Upper lobe of left lung (tissue), 6 donors: ENCODE measurements around the gene ST3GAL6. TPM values are rescaled to one million over a fixed set of nuclear protein-coding genes. Genes with fewer than 3 reads are reported as not detected.

Experiments used
- ATAC-seq, 2 donors: fragments of 200-7000 bp; cut with Tn5 transposase; one replicate each; pipeline ENCODE4 v1.9.1; 2022; ENCODE audit warnings: mild to moderate bottlenecking in 2 of 2, moderate library complexity in 2 of 2; ENCODE audit not compliant: low FRiP score in 2 of 2
- DNase-seq, 2 donors: peaks; one replicate each; pipeline ENCODE4 v3.0.0-alpha.2; 2019 to 2020
- H3K27ac ChIP-seq, 4 donors: fragments of 200-600 bp; sonication (generic); one replicate each; pipeline ENCODE4 v1.5.1; 2016 to 2019
- H3K27me3 ChIP-seq, 4 donors: fragments of 200-600 bp; sonication (generic); one replicate each; pipeline ENCODE4 v1.5.1; 2017 to 2019
- H3K36me3 ChIP-seq, 4 donors: fragments of 200-600 bp; sonication (generic); one replicate each; pipeline ENCODE4 v1.5.1; 2016 to 2019
- H3K4me1 ChIP-seq, 4 donors: fragments of 200-600 bp; sonication (generic); one replicate each; pipeline ENCODE4 v1.5.1; 2018 to 2019
- H3K4me3 ChIP-seq, 4 donors: fragments of 200-600 bp; sonication (generic); one replicate each; pipeline ENCODE4 v1.5.1; 2017 to 2019; ENCODE audit warnings: mild to moderate bottlenecking in 2 of 4, moderate library complexity in 1 of 4
- H3K9me3 ChIP-seq, 4 donors: fragments of 200-600 bp; sonication (generic); one replicate each; pipeline ENCODE4 v1.5.1; 2018 to 2019
- EP300 ChIP-seq, 4 donors: sonication (generic); formaldehyde crosslinking; IDR thresholded peaks; one replicate each; pipeline ENCODE4 v1.5.1; 2017; ENCODE audit warnings: antibody characterized with exemption in 4 of 4, control low read depth in 2 of 4
- POLR2A ChIP-seq, 4 donors: fragments of 450-650 bp; IDR thresholded peaks; one replicate each; pipeline ENCODE4 v1.5.1; 2016 to 2017; ENCODE audit warnings: antibody characterized with exemption in 4 of 4, mild to moderate bottlenecking in 2 of 4
- POLR2AphosphoS5 ChIP-seq, 2 donors: sonication (generic); formaldehyde crosslinking; IDR thresholded peaks; one replicate each; pipeline ENCODE4 v1.5.1; 2017; ENCODE audit warnings: antibody characterized with exemption in 2 of 2
- WGBS, 2 donors: methylation state at CpG; one replicate each; pipeline ENCODE4 v1.1.5; 2017 to 2018; 5-methylcytosine and 5-hydroxymethylcytosine counted together
- total RNA-seq, 6 donors: library from RNA; depleted of rRNA in 4 of 6; stranded (reverse); fragments of >200 nt in 4 of 6; gene quantifications; one replicate each; pipeline versions ENCODE4 v1.1.0 to v1.2.1, GENCODE V29; 2016 to 2021
- TF ChIP-seq, protein P1 (sequence below), 6 experiments: fragments of 450-650 bp in 4 of 6; fragments of 200-600 bp in 2 of 6; sonication (generic) in 2 of 6; IDR thresholded peaks; one replicate each; pipeline ENCODE4 v1.5.1; 2016 to 2019; ENCODE audit warnings: antibody characterized with exemption in 6 of 6
- donor health status: DM: no; HTN: no; CAD: no; lungs with moderate emphysema.
- donor health status: DM: no; HTN: yes; CAD: no; lungs with severe emphysema.

Gene ST3GAL6
- total RNA-seq, 6 donors from 2014 or later = 11.2 to 29.3 (median 24.5) TPM

- DNase-seq (no peak), ATAC-seq (peak in 1 of 2 donors; percentile 69)
- peak overlapping the region in 3 of 4 donors; percentile 63 to 83 (median 70) for H3K27ac ChIP-seq
- H3K4me1 ChIP-seq = peaks cover 38 to 46% (median 40%) of the 10 kb centered on the region in 4 donors
- H3K27me3 ChIP-seq = no peaks in the 10 kb centered on the region
- WGBS, 2 donors = 51 to 61% methylated on average over 2 of the region's 2 CpGs
- H3K36me3 ChIP-seq = no peaks in the 10 kb centered on the region
- no peak overlapping the region for H3K4me3 ChIP-seq
- no peaks in the 10 kb centered on the region for H3K9me3 ChIP-seq
- TF ChIP-seq EP300 (IDR thresholded peaks at IDR 0.05) (no peak), POLR2A (IDR thresholded peaks at IDR 0.05) (no peak), POLR2AphosphoS5 (IDR thresholded peaks at IDR 0.05) (no peak)
- TF ChIP-seq, protein P1, sequence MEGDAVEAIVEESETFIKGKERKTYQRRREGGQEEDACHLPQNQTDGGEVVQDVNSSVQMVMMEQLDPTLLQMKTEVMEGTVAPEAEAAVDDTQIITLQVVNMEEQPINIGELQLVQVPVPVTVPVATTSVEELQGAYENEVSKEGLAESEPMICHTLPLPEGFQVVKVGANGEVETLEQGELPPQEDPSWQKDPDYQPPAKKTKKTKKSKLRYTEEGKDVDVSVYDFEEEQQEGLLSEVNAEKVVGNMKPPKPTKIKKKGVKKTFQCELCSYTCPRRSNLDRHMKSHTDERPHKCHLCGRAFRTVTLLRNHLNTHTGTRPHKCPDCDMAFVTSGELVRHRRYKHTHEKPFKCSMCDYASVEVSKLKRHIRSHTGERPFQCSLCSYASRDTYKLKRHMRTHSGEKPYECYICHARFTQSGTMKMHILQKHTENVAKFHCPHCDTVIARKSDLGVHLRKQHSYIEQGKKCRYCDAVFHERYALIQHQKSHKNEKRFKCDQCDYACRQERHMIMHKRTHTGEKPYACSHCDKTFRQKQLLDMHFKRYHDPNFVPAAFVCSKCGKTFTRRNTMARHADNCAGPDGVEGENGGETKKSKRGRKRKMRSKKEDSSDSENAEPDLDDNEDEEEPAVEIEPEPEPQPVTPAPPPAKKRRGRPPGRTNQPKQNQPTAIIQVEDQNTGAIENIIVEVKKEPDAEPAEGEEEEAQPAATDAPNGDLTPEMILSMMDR (IDR thresholded peaks at IDR 0.05) = no peak
Measured at GRCh38 chr3:98761643-98762229, 1.4 kb upstream of the ST3GAL6 start.

GRCh38 chr3:98763819-98764418 is 779 bp downstream of the ST3GAL6 start:
- Histone ChIP-seq H3K27me3 (no peaks in the 10 kb centered on the region), H3K9me3 (no peaks in the 10 kb centered on the region), H3K36me3 (no peaks in the 10 kb centered on the region), H3K27ac (peak overlapping the region; percentile 33 to 77 (median 71)), H3K4me1 (peaks cover 38 to 49% (median 47%) of the 10 kb centered on the region in 4 donors), H3K4me3 (peak overlapping the region in 3 of 4 donors; percentile 13 to 43 (median 26))
- WGBS, 2 donors = 28 to 33% methylated on average over 5 of the region's 5 CpGs
- TF ChIP-seq POLR2AphosphoS5 (IDR thresholded peaks at IDR 0.05) = no peak
- no peak for TF ChIP-seq EP300 (IDR thresholded peaks at IDR 0.05)
- no peak for TF ChIP-seq POLR2A (IDR thresholded peaks at IDR 0.05)
- TF ChIP-seq, protein P1 (IDR thresholded peaks at IDR 0.05) = no peak
- no peak for ATAC-seq
- no peak for DNase-seq

- H3K4me1 ChIP-seq = peaks cover 41 to 54% (median 50%) of the 10 kb centered on the region in 4 donors
Measured at GRCh38 chr3:98764472-98764884, 1.3 kb downstream of the ST3GAL6 start.

DNA sequence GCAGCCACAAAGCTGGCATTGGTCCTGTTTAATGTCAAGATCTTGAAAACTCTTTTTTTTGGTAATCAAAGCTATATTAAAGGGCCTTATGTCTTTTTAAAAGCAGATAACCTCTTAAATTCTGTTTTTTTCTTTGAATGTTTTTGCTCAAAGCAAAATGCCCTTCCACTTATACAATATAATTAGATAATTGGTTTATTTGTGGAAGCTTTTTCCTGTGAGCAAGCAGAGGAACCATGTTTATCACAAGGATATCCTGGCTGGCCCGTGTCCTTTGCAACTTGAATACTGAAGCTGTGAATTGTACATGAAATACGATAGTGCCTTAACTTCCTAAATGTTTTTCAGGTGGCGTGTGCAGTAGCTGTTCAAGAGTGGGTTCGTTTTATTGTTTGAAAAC is 2.6 kb downstream of the ST3GAL6 start:
- ATAC-seq (no peak), DNase-seq (no peak)
- TF ChIP-seq, protein P1 (IDR thresholded peaks at IDR 0.05) = no peak
- TF ChIP-seq POLR2AphosphoS5 (IDR thresholded peaks at IDR 0.05) = no peak
- no peak for TF ChIP-seq POLR2A (IDR thresholded peaks at IDR 0.05)
- no peak for TF ChIP-seq EP300 (IDR thresholded peaks at IDR 0.05)
- peak overlapping the region in 1 of 4 donors; percentile 35 for H3K27ac ChIP-seq
- H3K9me3 ChIP-seq = no peaks in the 10 kb centered on the region
- H3K36me3 ChIP-seq = no peaks in the 10 kb centered on the region
- no peaks in the 10 kb centered on the region for H3K27me3 ChIP-seq
- WGBS, 2 donors = 35 to 46% methylated on average over 4 of the region's 4 CpGs
- H3K4me3 ChIP-seq = no peak overlapping the region
- H3K4me1 ChIP-seq = peaks cover 49 to 57% (median 53%) of the 10 kb centered on the region in 4 donors

More at GRCh38 chr3:98764472-98764884, 1.3 kb downstream of the ST3GAL6 start:
- 12 to 27% methylated on average over 4 of the region's 4 CpGs for WGBS, 2 donors
- H3K9me3 ChIP-seq = no peaks in the 10 kb centered on the region
- no peak for DNase-seq
- ATAC-seq = peak in 1 of 2 donors; percentile 60
- peak overlapping the region in 3 of 4 donors; percentile 13 to 43 (median 26) for H3K4me3 ChIP-seq
- H3K27me3 ChIP-seq = no peaks in the 10 kb centered on the region
- no peaks in the 10 kb centered on the region for H3K36me3 ChIP-seq
- H3K27ac ChIP-seq = peak overlapping the region; percentile 12 to 77 (median 50)
- TF ChIP-seq POLR2AphosphoS5 (IDR thresholded peaks at IDR 0.05) (no peak), POLR2A (IDR thresholded peaks at IDR 0.05) (no peak), EP300 (IDR thresholded peaks at IDR 0.05) (no peak)
- TF ChIP-seq, protein P1 (IDR thresholded peaks at IDR 0.05) = no peak
